HG03103 (cell line): ENCODE results near the gene ECE2.

Source experiments
- ATAC-seq: cut with Tn5 transposase; IDR thresholded peaks from one replicate; pipeline ENCODE4 v1.9.1; 2021; ENCODE audit warnings: low read depth; ENCODE audit not compliant: unreplicated experiment

Gene ECE2

GRCh38 chr3:184306341-184306972 is 30.6 kb downstream of the ECE2 start:
- no peak for ATAC-seq

- ATAC-seq, result no peak
Observed at GRCh38 chr3:184307915-184308314, 32.1 kb downstream of the ECE2 start.

GRCh38 chr3:184308744-184309143 is 32.9 kb downstream of the ECE2 start:
- ATAC-seq, result no peak

GRCh38 chr3:184311633-184312032 is 35.8 kb downstream of the ECE2 start:
- ATAC-seq, result no peak

GRCh38 chr3:184314363-184314699 is 38.5 kb downstream of the ECE2 start, which contains the start of gene EIF4G1:
TSS of gene EIF4G1 (plus strand) at chr3:184314606. CDS start at chr3:184315797, 1,191 bp downstream.
- ATAC-seq, result peak; percentile 79

- peak; percentile 41 for ATAC-seq
Observed at GRCh38 chr3:184314700-184315542, 39.1 kb downstream of the ECE2 start.

- no peak for ATAC-seq
Observed at GRCh38 chr3:184315543-184315867, 39.7 kb downstream of the ECE2 start.

GRCh38 chr3:184315871-184316661 is 40.2 kb downstream of the ECE2 start:
- ATAC-seq, result no peak

- ATAC-seq, result no peak
Observed at GRCh38 chr3:184316792-184317191, 41.0 kb downstream of the ECE2 start.

GRCh38 chr3:184317201-184317600 is 41.4 kb downstream of the ECE2 start:
- ATAC-seq, result no peak

- no peak for ATAC-seq
Observed at GRCh38 chr3:184320104-184320445, 44.3 kb downstream of the ECE2 start.

- no peak for ATAC-seq
Observed at GRCh38 chr3:184321666-184322065, 45.8 kb downstream of the ECE2 start.

- no peak for ATAC-seq
Observed at GRCh38 chr3:184322731-184323487, 47.1 kb downstream of the ECE2 start.

- no peak for ATAC-seq
Observed at GRCh38 chr3:184323696-184324095, 47.9 kb downstream of the ECE2 start.

- ATAC-seq, result no peak
Observed at GRCh38 chr3:184325269-184325668, 49.4 kb downstream of the ECE2 start.

GRCh38 chr3:184325715-184326369 is 50.0 kb downstream of the ECE2 start:
- ATAC-seq, result no peak

- no peak for ATAC-seq
Observed at GRCh38 chr3:184327171-184327570, 51.3 kb downstream of the ECE2 start.

GRCh38 chr3:184328516-184328915 is 52.7 kb downstream of the ECE2 start:
- ATAC-seq, result no peak

GRCh38 chr3:184332370-184333090 is 56.7 kb downstream of the ECE2 start:
- no peak for ATAC-seq

- ATAC-seq, result no peak
Observed at GRCh38 chr3:184333190-184333589, 57.4 kb downstream of the ECE2 start.
